ENCODE measurements around the gene CR1. TPM values are rescaled to one million over a fixed set of nuclear protein-coding genes. Genes with fewer than 3 reads are reported as not detected.
"Not testable (repeated sequence)": the region's sequence is repeated elsewhere in the genome, so short reads cannot be mapped to it uniquely, and the experiment has no call there.

Gene CR1
- total RNA-seq, 1 experiment from 2014 or later = 0.26 TPM

DNA sequence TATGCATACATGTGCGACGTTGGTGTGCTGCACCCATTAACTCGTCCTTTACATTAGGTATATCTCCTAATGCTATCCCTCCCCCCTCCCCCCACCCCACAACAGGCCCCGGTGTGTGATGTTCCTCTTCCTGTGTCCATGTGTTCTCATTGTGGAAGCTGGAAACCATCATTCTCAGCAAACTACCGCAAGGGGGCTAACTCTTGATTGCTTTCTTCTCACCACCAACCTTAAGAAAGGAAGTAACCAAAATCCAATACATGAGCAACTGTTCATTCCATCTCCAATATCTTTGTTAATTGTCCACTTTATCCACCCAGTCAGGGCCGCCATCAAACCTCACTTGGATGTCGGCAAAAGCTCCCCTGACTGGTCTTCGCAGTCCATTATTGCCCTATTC, 676 bp upstream of the CR1 start:
- not testable (repeated sequence) for H3K27me3 ChIP-seq, DNase-seq, H3K4me3 ChIP-seq, H3K9me3 ChIP-seq, H3K36me3 ChIP-seq

GRCh38 chr1:207497941-207498340, 2.0 kb downstream of the CR1 start:
- Histone ChIP-seq H3K9me3 (no peaks in the 10 kb centered on the region), H3K27me3 (peaks cover 16% of the 10 kb centered on the region), H3K4me3 (no peak overlapping the region), H3K36me3 (no peaks in the 10 kb centered on the region)
- DNase-seq = no peak

DNA sequence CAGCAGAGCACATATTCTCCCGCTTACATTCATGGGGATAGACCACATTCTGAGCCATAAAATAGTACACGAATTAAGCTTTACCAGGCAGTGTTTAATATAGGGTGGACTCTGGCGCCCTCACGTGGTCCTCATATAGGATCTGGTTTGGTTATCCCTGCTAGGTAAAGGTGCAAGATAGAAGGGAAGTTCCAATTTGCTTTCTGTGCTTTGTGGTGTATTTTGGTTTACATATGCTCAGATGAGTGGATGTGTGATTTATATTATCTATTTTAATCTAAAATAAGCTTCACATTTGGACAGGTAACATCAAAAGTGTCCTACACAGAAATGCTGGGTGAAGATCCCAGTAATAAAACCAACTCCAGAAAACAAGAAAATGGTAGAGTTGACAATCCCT, 3.6 kb downstream of the CR1 start:
- DNase-seq = peak; percentile 60
- H3K4me3 ChIP-seq = no peak overlapping the region
- H3K36me3 ChIP-seq = no peaks in the 10 kb centered on the region
- H3K9me3 ChIP-seq = no peaks in the 10 kb centered on the region
- H3K27me3 ChIP-seq = peaks cover 19% of the 10 kb centered on the region

DNA sequence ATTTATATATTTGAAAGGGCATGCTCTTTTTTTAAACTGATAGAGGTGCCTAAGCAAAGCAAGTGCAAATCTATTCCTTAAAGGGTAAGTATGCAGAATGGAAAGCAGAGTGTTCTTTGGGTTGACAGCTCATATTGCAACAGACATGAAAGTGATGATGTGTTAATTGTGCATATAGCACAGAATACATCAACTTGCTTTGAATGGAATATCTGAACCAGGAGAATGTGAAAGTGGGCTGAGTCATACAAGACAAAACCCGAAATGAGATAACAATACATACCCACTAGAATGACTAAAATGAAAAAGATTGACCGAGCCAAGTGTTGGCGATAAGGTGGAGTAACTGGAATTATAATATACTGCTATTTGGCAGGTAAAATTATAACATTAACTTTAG, 4.3 kb downstream of the CR1 start:
- Histone ChIP-seq H3K4me3 (no peak overlapping the region), H3K36me3 (no peaks in the 10 kb centered on the region), H3K27me3 (peaks cover 19% of the 10 kb centered on the region), H3K9me3 (no peaks in the 10 kb centered on the region)
- DNase-seq = no peak

GRCh38 chr1:207501071-207501470, 5.1 kb downstream of the CR1 start:
- H3K4me3 ChIP-seq = no peak overlapping the region
- H3K9me3 ChIP-seq = no peaks in the 10 kb centered on the region
- H3K36me3 ChIP-seq = no peaks in the 10 kb centered on the region
- no peak for DNase-seq
- peaks cover 19% of the 10 kb centered on the region for H3K27me3 ChIP-seq

DNA sequence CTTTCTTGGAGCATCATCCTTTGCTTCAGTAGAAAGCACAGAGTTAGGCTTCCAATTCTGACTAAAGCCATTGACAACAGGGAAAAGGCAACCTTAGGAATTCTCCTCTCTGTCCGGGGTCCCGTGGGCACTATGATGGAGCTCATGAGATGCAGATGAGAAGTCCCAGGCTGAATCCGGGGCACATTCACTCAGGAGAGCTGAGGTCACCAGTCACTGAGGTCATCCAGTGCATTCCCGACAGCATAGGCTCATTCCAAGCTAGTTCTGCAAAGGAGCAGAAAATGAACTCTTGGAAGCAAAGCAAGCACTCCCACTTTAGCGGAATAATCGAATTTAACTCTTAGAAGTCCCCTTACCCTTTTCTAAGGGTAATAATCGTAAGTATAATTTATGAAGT, 6.8 kb downstream of the CR1 start:
- H3K9me3 ChIP-seq = no peaks in the 10 kb centered on the region
- H3K4me3 ChIP-seq = no peak overlapping the region
- peaks cover 19% of the 10 kb centered on the region; the same call in 1 of the 2 replicates for H3K27me3 ChIP-seq
- H3K36me3 ChIP-seq = no peaks in the 10 kb centered on the region
- no peak for DNase-seq

DNA sequence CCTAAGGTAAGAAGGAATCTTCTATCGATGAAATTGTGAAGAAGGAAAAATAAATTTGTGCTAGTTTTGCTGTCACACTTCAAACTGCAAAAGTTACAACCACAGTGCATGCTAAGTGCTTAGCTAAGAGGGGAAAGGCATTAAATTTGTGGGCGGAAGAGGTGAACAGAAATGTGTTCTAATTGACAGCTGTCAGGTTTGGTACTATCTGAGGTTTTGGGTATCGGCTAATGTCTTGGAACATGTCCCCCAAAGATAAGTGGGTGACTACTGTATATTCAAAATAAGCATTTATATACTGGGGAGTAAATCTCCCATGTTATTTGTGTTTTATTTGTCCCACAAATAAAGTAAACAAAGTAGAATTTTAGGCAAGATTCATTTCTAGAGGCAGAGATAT, 8.0 kb downstream of the CR1 start:
- H3K4me3 ChIP-seq = no peak overlapping the region
- DNase-seq = no peak
- peaks cover 17% of the 10 kb centered on the region; the same call in 1 of the 2 replicates for H3K27me3 ChIP-seq
- H3K36me3 ChIP-seq = no peaks in the 10 kb centered on the region
- H3K9me3 ChIP-seq = no peaks in the 10 kb centered on the region

DNA sequence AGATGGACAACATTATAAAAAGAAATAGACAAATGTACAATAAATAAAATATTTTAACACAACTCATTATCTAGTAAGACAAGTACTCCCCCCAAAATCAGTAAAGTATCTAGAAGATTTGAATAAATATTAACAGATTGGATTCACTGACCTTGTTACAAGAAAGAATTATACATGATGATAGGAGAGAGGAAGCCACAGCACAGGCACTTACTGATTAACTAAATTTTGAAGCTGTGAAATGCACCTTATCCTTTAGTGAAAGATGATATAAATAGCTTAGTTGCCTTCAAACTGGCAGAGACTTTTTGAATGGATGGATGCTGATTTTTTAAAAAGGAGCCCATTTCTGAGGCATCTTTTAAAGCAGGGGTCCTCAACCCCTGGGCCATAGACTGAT, 8.5 kb downstream of the CR1 start:
- Histone ChIP-seq H3K4me3 (no peak overlapping the region), H3K27me3 (peaks cover 17% of the 10 kb centered on the region; the same call in 1 of the 2 replicates), H3K36me3 (no peaks in the 10 kb centered on the region), H3K9me3 (no peaks in the 10 kb centered on the region)
- no peak for DNase-seq

- H3K36me3 ChIP-seq = no peaks in the 10 kb centered on the region
- H3K27me3 ChIP-seq = no peaks in the 10 kb centered on the region
- no peaks in the 10 kb centered on the region for H3K9me3 ChIP-seq
- no peak overlapping the region for H3K4me3 ChIP-seq
- no peak for DNase-seq
Observed at GRCh38 chr1:207510444-207510843, 14.5 kb downstream of the CR1 start.

DNA sequence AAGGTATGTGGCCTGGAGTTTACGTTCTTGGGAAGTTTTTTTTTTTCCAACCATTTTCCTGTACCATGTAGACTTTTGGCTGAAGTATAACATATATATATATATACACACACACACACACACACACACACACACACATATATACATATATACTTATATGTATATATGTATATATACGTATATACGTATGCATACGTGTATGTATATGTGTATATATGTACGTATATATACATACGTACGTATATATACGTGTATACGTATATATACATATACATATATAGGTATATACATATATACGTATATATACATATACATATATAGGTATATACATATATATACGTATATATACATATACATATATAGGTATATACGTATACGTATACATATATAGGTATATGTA, 18.9 kb downstream of the CR1 start:
- Histone ChIP-seq H3K36me3 (no peaks in the 10 kb centered on the region), H3K27me3 (no peaks in the 10 kb centered on the region), H3K9me3 (no peaks in the 10 kb centered on the region), H3K4me3 (no peak overlapping the region)
- DNase-seq = no peak

DNA sequence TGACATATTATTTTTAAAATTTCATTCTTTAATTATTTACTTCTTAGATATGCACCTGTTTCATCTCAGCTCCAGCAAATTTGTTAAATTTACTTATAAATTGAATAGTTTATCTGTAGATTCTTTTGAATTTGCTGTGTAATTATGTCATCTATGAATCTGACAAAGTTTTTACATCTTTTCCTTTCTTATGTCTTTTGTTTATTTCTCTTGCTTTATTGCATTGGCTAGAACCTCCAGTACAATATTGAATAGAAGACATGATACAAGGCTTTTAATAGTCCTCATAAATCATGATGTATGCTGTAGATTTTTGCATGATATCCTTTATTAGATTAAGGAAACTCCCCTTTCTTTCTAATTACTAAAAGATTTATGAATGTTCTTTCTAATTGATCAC, 20.8 kb downstream of the CR1 start:
- no peaks in the 10 kb centered on the region for H3K9me3 ChIP-seq
- H3K36me3 ChIP-seq = no peaks in the 10 kb centered on the region
- H3K4me3 ChIP-seq = no peak overlapping the region
- H3K27me3 ChIP-seq = no peaks in the 10 kb centered on the region
- no peak for DNase-seq

DNA sequence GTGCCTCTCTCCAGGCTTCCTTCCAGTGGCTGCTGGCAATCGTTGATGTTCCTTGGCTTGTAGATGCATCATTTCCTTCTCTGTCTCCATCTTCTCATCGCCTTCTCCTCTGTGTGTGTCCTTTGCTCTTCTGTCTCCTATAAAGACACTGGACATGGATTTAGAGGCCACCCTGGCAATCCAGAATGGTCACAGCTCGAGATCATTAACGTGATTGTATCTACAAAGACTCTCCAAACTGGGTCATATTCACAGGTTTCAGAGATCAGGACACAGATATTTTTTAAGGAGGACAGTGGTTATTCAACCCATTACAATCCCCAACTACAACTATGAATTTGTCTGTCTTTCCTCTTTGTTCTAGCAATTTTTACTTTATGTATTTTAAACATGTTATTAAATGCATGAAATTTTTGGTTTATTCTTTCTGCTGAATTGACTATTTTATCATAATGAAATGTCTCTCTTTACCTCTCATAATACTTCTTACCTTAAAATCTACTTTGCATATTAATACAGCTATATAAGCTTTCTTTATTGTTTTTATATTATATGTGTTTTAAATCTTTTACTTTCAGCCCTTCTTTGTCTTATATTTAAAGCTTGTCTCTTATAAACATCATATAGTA, 22.8 kb downstream of the CR1 start:
- Histone ChIP-seq H3K36me3 (no peaks in the 10 kb centered on the region), H3K9me3 (no peaks in the 10 kb centered on the region), H3K27me3 (no peaks in the 10 kb centered on the region), H3K4me3 (peak overlapping the region; percentile 51; the same call in 1 of the 2 replicates)
- DNase-seq = peak; percentile 35

- Histone ChIP-seq H3K27me3 (no peaks in the 10 kb centered on the region), H3K9me3 (no peaks in the 10 kb centered on the region), H3K4me3 (peak overlapping the region; percentile 51), H3K36me3 (no peaks in the 10 kb centered on the region)
- peak; percentile 82 for DNase-seq
Observed at GRCh38 chr1:207519505-207520399, 23.8 kb downstream of the CR1 start.

GRCh38 chr1:207520400-207521345, 24.7 kb downstream of the CR1 start:
- DNase-seq, H3K36me3 ChIP-seq, H3K27me3 ChIP-seq, H3K9me3 ChIP-seq: not testable (repeated sequence)
- H3K4me3 ChIP-seq = peak overlapping the region; percentile 51

GRCh38 chr1:207525239-207525638, 29.3 kb downstream of the CR1 start:
- H3K9me3 ChIP-seq, DNase-seq, H3K36me3 ChIP-seq, H3K4me3 ChIP-seq, H3K27me3 ChIP-seq: not testable (repeated sequence)

DNA sequence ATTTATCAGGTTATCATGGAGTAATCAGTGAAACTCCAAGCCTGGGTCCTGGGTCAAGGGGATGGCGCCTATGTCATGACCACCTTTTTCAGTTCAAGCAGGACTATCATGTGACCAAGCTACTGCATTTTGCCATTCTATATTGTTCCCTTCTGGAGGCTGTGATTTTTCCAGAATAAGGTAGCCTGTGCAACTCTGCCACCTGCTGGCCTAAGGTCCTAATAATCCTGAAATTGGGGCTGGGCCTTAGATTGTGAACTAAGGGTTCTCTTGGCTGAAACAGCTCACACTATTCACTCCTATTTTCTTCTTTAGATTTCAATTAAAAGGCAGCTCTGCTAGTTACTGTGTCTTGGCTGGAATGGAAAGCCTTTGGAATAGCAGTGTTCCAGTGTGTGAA, 32.4 kb downstream of the CR1 start:
- not testable (repeated sequence) for H3K9me3 ChIP-seq, H3K4me3 ChIP-seq, DNase-seq, H3K36me3 ChIP-seq, H3K27me3 ChIP-seq

GRCh38 chr1:207536263-207536662, 40.3 kb downstream of the CR1 start:
- H3K4me3 ChIP-seq, DNase-seq, H3K9me3 ChIP-seq, H3K36me3 ChIP-seq, H3K27me3 ChIP-seq: not testable (repeated sequence)
